Peyer's patch (tissue), 4 donors: ENCODE measurements around the gene MOCS1. TPM values are rescaled to one million over a fixed set of nuclear protein-coding genes. Genes with fewer than 3 reads are reported as not detected.

Experiments
- DNase-seq, 3 donors: peaks; one replicate each; pipeline ENCODE4 v3.0.0-alpha.2; 2017 to 2019
- H3K27ac ChIP-seq, 4 donors: fragments of 200-600 bp; sonication (generic); one replicate each; pipeline ENCODE4 v1.5.1; 2016 to 2019
- H3K27me3 ChIP-seq, 2 donors: fragments of 200-600 bp; sonication (generic); one replicate each; pipeline ENCODE4 v1.5.1; 2019
- H3K36me3 ChIP-seq, 3 donors: fragments of 200-600 bp; sonication (generic); one replicate each; pipeline ENCODE4 v1.5.1; 2016 to 2019
- H3K4me1 ChIP-seq, 4 donors: fragments of 200-600 bp; sonication (generic); one replicate each; pipeline ENCODE4 v1.5.1; 2016 to 2019
- H3K4me3 ChIP-seq, 4 donors: fragments of 200-600 bp; sonication (generic); 1 replicate in 3 of 4; 2 replicates in 1 of 4; pipeline ENCODE4 v1.5.1; 2016 to 2019; ENCODE audit warnings: mild to moderate bottlenecking in 1 of 4
- H3K9me3 ChIP-seq, 4 donors: fragments of 200-600 bp; sonication (generic); one replicate each; pipeline ENCODE4 v1.5.1; 2016 to 2019; ENCODE audit warnings: mild to moderate bottlenecking in 1 of 4
- POLR2A ChIP-seq, 2 donors: fragments of 450-650 bp; IDR thresholded peaks; one replicate each; pipeline ENCODE4 v1.5.1; 2017; ENCODE audit warnings: antibody characterized with exemption in 2 of 2, mild to moderate bottlenecking in 2 of 2, moderate library complexity in 2 of 2
- total RNA-seq, 4 donors: library from RNA; depleted of rRNA; stranded (reverse); fragments of >200 nt; gene quantifications; one replicate each; pipeline ENCODE4 v1.1.0, GENCODE V29; 2016
- TF ChIP-seq, protein P1 (sequence below), 6 experiments: fragments of 450-650 bp in 4 of 6; fragments of 200-600 bp in 2 of 6; sonication (generic) in 1 of 6; IDR thresholded peaks; one replicate each; pipeline ENCODE4 v1.5.1; 2017 to 2019; ENCODE audit warnings: antibody characterized with exemption in 6 of 6, mild to moderate bottlenecking in 3 of 6, moderate library complexity in 1 of 6

Gene MOCS1
- total RNA-seq, 4 donors from 2014 or later, result 32.2 to 62.0 (median 53.6) TPM

DNA sequence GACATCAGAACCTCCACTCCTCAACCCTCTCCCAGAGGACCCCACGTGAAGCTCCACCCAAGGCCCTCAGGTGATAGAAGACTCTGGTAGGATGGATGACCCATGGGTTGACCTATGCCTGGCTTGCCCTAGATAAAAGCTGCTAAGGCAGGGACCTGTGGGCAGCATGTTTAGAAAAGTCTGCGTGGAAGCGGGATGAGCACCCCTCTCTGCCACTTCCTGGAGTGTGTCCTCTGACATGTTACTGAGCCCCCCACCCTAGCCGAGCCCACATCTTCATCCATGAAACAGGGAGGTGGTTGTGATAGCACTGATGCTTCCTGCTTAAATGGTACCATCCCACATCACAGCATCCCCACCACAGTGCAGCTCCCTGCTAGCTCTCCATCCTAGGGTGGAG lies 21.8 kb downstream of the MOCS1 start:
- DNase-seq, result peak in 1 of 3 donors; percentile 7
- no peak overlapping the region for H3K4me3 ChIP-seq
- H3K9me3 ChIP-seq, result no peaks in the 10 kb centered on the region
- H3K4me1 ChIP-seq, result no peaks in the 10 kb centered on the region
- peaks cover 0 to 65% (median 0%) of the 10 kb centered on the region in 3 donors for H3K36me3 ChIP-seq
- H3K27ac ChIP-seq, result no peak overlapping the region
- TF ChIP-seq POLR2A (IDR thresholded peaks at IDR 0.05), result no peak
- TF ChIP-seq, protein P1, sequence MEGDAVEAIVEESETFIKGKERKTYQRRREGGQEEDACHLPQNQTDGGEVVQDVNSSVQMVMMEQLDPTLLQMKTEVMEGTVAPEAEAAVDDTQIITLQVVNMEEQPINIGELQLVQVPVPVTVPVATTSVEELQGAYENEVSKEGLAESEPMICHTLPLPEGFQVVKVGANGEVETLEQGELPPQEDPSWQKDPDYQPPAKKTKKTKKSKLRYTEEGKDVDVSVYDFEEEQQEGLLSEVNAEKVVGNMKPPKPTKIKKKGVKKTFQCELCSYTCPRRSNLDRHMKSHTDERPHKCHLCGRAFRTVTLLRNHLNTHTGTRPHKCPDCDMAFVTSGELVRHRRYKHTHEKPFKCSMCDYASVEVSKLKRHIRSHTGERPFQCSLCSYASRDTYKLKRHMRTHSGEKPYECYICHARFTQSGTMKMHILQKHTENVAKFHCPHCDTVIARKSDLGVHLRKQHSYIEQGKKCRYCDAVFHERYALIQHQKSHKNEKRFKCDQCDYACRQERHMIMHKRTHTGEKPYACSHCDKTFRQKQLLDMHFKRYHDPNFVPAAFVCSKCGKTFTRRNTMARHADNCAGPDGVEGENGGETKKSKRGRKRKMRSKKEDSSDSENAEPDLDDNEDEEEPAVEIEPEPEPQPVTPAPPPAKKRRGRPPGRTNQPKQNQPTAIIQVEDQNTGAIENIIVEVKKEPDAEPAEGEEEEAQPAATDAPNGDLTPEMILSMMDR (IDR thresholded peaks at IDR 0.05), result no peak
- no peaks in the 10 kb centered on the region for H3K27me3 ChIP-seq

DNA sequence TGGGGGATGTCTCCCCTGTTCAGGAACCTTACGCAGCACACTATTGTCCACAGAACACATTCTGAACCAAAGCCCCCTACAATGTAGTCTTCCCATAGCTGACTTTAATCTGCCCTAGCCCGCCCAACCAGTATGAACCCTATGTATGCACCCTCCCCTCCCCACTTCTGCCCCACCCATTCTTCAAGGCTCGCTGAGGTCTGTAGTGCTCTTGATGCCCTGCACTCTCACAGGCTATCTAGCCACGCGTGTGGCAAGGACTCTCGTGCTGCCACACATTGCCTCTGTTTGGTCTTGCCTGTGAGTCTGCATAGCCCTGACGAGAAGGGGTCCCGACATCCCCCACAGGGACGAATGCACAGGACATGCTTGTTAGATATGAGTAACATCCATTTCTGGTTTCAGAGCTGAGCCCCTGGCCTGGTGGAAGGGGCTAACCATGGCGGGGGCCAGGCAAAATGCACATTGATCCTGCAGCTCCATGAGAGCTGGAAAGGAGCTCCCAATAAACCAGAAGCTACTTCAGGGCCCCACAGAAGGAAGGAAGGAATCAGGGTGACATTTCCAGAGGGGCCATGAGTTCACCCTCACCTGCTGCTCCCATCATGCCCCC lies 22.6 kb downstream of the MOCS1 start:
- TF ChIP-seq, protein P1 (IDR thresholded peaks at IDR 0.05), result no peak
- no peak for TF ChIP-seq POLR2A (IDR thresholded peaks at IDR 0.05)
- Histone ChIP-seq H3K4me3 (no peak overlapping the region), H3K9me3 (no peaks in the 10 kb centered on the region), H3K27ac (no peak overlapping the region), H3K4me1 (no peaks in the 10 kb centered on the region), H3K27me3 (no peaks in the 10 kb centered on the region), H3K36me3 (peaks cover 0 to 63% (median 0%) of the 10 kb centered on the region in 3 donors)
- no peak for DNase-seq

DNA sequence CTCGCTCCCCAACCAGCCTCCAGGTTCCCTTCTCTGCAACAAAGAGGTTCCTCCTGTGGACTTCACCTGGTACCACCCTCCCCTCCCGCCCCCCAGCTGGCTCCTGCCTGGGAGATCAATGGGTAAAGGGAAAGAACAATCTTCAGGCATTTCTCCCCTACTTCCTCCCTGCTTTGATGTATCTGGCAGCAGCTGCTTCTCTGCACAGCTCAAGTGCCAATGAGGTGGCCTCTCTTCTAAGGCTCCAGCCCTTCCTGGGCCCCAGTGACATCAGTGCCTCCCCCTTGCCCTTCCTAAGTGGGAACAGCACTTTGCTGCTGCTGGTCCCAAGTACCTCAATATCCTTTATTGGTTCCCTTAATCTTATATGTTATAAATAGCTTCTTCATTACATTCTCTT lies 23.5 kb downstream of the MOCS1 start:
- no peak overlapping the region for H3K27ac ChIP-seq
- H3K4me1 ChIP-seq, result no peaks in the 10 kb centered on the region
- no peaks in the 10 kb centered on the region for H3K9me3 ChIP-seq
- peaks cover 0 to 62% (median 0%) of the 10 kb centered on the region in 3 donors for H3K36me3 ChIP-seq
- no peak overlapping the region for H3K4me3 ChIP-seq
- no peak for TF ChIP-seq POLR2A (IDR thresholded peaks at IDR 0.05)
- TF ChIP-seq, protein P1 (IDR thresholded peaks at IDR 0.05), result no peak
- no peak for DNase-seq
- H3K27me3 ChIP-seq, result no peaks in the 10 kb centered on the region

DNA sequence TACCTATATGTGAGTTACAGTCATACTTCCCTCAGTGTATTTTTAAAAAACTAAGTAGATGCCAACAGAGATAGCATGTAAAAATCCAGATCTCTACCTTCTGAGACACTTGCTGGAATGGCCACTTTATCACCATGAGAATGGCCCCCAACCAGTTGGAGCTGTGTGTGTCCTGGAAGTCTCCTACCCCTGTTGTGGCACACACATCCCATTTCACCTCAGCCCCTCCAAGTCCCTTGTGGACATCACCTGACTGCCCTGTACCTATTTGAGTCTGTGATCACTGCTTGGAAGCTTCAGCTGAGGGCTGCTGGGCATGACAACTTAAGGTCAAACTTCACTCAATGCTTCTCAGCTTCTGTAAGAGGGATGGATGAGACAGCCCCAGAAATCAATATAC lies 24.1 kb downstream of the MOCS1 start:
- no peaks in the 10 kb centered on the region for H3K27me3 ChIP-seq
- no peak for DNase-seq
- H3K9me3 ChIP-seq, result no peaks in the 10 kb centered on the region
- TF ChIP-seq, protein P1 (IDR thresholded peaks at IDR 0.05), result no peak
- TF ChIP-seq POLR2A (IDR thresholded peaks at IDR 0.05), result no peak
- no peak overlapping the region for H3K4me3 ChIP-seq
- H3K4me1 ChIP-seq, result no peaks in the 10 kb centered on the region
- no peak overlapping the region for H3K27ac ChIP-seq
- peaks cover 0 to 56% (median 0%) of the 10 kb centered on the region in 3 donors for H3K36me3 ChIP-seq

DNA sequence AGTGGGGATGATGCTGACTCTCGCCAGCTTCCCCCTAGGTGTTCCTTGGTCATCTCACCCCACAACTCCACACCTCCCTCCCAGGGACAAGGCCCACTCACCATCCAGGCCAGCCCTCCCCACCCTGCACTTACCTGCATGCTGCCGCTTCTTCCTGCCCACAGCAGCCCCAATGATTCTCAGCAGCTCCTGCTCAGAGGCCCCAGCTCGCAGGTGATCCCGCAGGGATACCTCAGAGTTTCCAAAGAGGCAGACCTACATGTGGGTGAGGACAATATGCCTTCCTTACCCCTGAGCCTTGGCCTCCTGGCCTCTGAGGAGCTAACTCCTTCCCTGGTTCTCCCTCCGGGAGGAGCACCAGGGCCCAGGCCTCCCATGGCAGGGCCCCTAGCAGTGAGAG lies 24.6 kb downstream of the MOCS1 start:
- DNase-seq, result no peak
- no peak overlapping the region for H3K27ac ChIP-seq
- H3K9me3 ChIP-seq, result no peaks in the 10 kb centered on the region
- no peaks in the 10 kb centered on the region for H3K4me1 ChIP-seq
- no peaks in the 10 kb centered on the region for H3K27me3 ChIP-seq
- no peak for TF ChIP-seq POLR2A (IDR thresholded peaks at IDR 0.05)
- TF ChIP-seq, protein P1 (IDR thresholded peaks at IDR 0.05), result no peak
- H3K36me3 ChIP-seq, result peaks cover 0 to 52% (median 0%) of the 10 kb centered on the region in 3 donors
- H3K4me3 ChIP-seq, result no peak overlapping the region
